Common myeloid progenitor, CD34-positive (primary cell): ENCODE data around the gene ARVCF.

Experiments used
- CTCF ChIA-PET: fragments of 350-600 bp; sonication (Branson Sonifier 250); formaldehyde crosslinking; loops from one replicate; lab custom pipeline; 2021; ENCODE audit warnings: antibody characterized with exemption; lab: Charles Lee
- POLR2A ChIA-PET: fragments of 350-600 bp; sonication (Branson Sonifier 250); formaldehyde crosslinking; loops from one replicate; lab custom pipeline; 2021; ENCODE audit warnings: antibody characterized with exemption; lab: Charles Lee
- DNase-seq, 3 donors: peaks; one replicate each; pipeline versions ENCODE4 v3.0.0 to v3.0.0-alpha.2; 2013
- H3K27ac ChIP-seq, 2 experiments: 1 replicate in 1 of 2; 2 replicates in 1 of 2; pipeline ENCODE4 v1.7.0; 2013; ENCODE audit warnings: inconsistent platforms in 2 of 2, low read length in 2 of 2, mild to moderate bottlenecking in 2 of 2, low read depth in 1 of 2, moderate library complexity in 1 of 2; ENCODE audit not compliant: severe bottlenecking in 2 of 2, insufficient read depth in 1 of 2, poor library complexity in 1 of 2
- H3K27me3 ChIP-seq, 5 experiments: replicated peaks in 2 of 5; 1 replicate in 3 of 5; 2 replicates in 2 of 5; pipeline versions ENCODE4 v1.6.1 to v1.7.0; 2013; ENCODE audit warnings: low read length in 4 of 5, mild to moderate bottlenecking in 2 of 5, moderate library complexity in 2 of 5, inconsistent platforms in 1 of 5; ENCODE audit not compliant: insufficient read depth in 5 of 5, control insufficient read depth in 4 of 5
- H3K36me3 ChIP-seq, 4 experiments: 1 replicate in 2 of 4; 2 replicates in 2 of 4; pipeline versions ENCODE4 v1.6.1 to v1.7.0; 2013; ENCODE audit warnings: low read length in 3 of 4, control low read depth in 1 of 4, mild to moderate bottlenecking in 1 of 4; ENCODE audit not compliant: control insufficient read depth in 4 of 4, insufficient read depth in 4 of 4
- H3K4me1 ChIP-seq, 4 experiments: 1 replicate in 3 of 4; 2 replicates in 1 of 4; pipeline versions ENCODE4 v1.6.1 to v1.7.1; 2013; ENCODE audit warnings: low read length in 3 of 4, mild to moderate bottlenecking in 3 of 4, control low read depth in 1 of 4, inconsistent platforms in 1 of 4, moderate library complexity in 1 of 4; ENCODE audit not compliant: control insufficient read depth in 4 of 4, insufficient read depth in 4 of 4; ENCODE audit errors: control extremely low read depth in 1 of 4
- H3K4me3 ChIP-seq, 7 experiments: 1 replicate in 4 of 7; 2 replicates in 3 of 7; pipeline versions ENCODE4 v1.5.1 to v1.7.0; 2013; ENCODE audit warnings: mild to moderate bottlenecking in 7 of 7, low read length in 6 of 7, moderate library complexity in 6 of 7, inconsistent platforms in 2 of 7, low read depth in 2 of 7, control low read depth in 1 of 7; ENCODE audit not compliant: insufficient read depth in 4 of 7, control insufficient read depth in 1 of 7; ENCODE audit errors: extremely low read depth in 1 of 7
- H3K9me3 ChIP-seq, 5 experiments: 1 replicate in 4 of 5; 2 replicates in 1 of 5; pipeline versions ENCODE4 v1.6.1 to v1.7.1; 2013; ENCODE audit warnings: low read length in 4 of 5, mild to moderate bottlenecking in 2 of 5, inconsistent platforms in 1 of 5, low read depth in 1 of 5, moderate library complexity in 1 of 5; ENCODE audit not compliant: control insufficient read depth in 4 of 5, insufficient read depth in 2 of 5; ENCODE audit errors: control extremely low read depth in 1 of 5
- WGBS: methylation state at CpG from one replicate; pipeline ENCODE4 v1.1.5; 2013; ENCODE audit not compliant: insufficient coverage; 5-methylcytosine and 5-hydroxymethylcytosine counted together

The ARVCF gene

DNA sequence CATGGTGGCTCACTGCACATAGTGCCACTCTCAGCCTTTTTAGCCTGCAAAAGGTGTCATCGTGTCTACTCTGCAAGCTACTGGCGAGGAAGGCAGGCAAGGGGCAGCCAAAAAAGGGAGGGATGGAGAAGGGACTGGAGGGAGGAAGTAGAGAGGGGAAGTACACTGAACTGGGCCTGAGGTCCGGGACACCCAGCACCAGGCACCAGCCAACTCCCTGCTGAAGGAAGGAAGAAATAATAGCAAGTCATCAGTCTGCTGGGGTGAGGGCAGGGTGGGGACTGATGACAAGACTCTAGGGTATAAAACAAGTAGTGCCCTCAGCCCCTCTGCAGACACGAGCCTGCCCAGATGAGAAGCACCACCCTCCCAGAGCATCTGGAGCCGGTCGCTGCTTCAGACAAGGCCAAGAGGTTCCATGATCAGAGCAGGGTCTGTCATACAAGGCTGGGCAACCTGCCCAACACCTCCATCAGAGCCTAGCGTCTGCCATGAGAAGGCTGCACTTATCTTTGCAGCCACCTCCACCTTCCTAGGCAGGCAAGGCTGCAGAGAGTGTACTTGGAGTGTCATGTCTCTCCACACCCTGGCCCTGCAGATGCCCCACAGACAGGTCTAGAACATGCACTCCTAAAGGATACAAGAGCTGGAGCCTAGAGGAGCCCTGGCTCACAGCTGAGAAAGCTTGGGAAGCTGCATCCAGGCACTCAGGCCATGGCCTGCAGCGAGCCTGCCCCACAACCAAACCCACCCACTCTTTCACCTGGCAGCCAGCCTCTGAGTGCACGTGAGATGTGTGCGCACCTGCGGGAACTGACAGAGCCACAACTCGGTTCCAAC is 84.0 kb downstream of the ARVCF start:
- WGBS, result 49% methylated on average over 8 of the region's 12 CpGs
- ChIA-PET CTCF (interaction anchor here (2.4 kb wide), 1 partner anchor 16 kb away, joined by 5 read pairs; no protein-coding TSS in a partner anchor), POLR2A (interaction anchor here (0.6 to 1.1 kb wide), 3 partner anchors 8 to 90 kb away, joined by 3 read pairs; partner anchors contain the start of genes COMT and TXNRD2)
- peaks cover 0 to 7% (median 2%) of the 10 kb centered on the region in 4 experiments for H3K36me3 ChIP-seq
- H3K9me3 ChIP-seq, result peaks cover 0 to 10% (median 2%) of the 10 kb centered on the region in 5 experiments
- no peak overlapping the region for H3K27ac ChIP-seq
- H3K4me3 ChIP-seq, result no peak overlapping the region
- no peaks in the 10 kb centered on the region for H3K27me3 ChIP-seq
- peak in 2 of 3 donors; percentile 50 to 61 for DNase-seq
- peaks cover 0 to 14% (median 11%) of the 10 kb centered on the region in 4 experiments for H3K4me1 ChIP-seq

DNA sequence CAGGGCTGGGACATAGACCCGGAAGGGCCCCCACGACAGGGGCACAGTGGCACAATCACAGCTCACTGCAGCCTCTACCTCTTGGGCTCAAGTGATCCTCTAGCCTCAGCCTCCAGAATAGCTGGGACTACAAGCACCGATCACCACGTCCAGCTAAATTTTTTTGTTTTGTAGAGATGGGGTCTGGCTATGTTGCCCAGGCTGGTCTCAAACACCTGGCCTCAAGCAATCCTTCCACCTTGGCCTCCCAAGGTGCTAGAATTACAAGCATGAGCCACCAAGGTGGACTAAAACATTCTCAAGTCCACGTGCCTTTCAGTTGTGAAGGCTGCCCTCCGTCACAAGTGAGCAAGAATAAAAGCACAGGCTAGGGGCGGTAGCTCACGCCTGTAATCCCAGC is 85.1 kb downstream of the ARVCF start:
- Histone ChIP-seq H3K36me3 (peaks cover 0 to 6% (median under 1%) of the 10 kb centered on the region in 4 experiments), H3K27me3 (no peaks in the 10 kb centered on the region), H3K4me1 (peaks cover 0 to 14% (median 11%) of the 10 kb centered on the region in 4 experiments), H3K4me3 (no peak overlapping the region), H3K9me3 (peaks cover 0 to 10% (median 2%) of the 10 kb centered on the region in 5 experiments), H3K27ac (no peak overlapping the region)
- DNase-seq, result no peak
- 100% methylated on average over 5 of the region's 8 CpGs for WGBS
- ChIA-PET POLR2A (no interaction called here), CTCF (interaction anchor here (1.5 kb wide), 1 partner anchor 17 kb away, joined by 3 read pairs; no protein-coding TSS in a partner anchor)

DNA sequence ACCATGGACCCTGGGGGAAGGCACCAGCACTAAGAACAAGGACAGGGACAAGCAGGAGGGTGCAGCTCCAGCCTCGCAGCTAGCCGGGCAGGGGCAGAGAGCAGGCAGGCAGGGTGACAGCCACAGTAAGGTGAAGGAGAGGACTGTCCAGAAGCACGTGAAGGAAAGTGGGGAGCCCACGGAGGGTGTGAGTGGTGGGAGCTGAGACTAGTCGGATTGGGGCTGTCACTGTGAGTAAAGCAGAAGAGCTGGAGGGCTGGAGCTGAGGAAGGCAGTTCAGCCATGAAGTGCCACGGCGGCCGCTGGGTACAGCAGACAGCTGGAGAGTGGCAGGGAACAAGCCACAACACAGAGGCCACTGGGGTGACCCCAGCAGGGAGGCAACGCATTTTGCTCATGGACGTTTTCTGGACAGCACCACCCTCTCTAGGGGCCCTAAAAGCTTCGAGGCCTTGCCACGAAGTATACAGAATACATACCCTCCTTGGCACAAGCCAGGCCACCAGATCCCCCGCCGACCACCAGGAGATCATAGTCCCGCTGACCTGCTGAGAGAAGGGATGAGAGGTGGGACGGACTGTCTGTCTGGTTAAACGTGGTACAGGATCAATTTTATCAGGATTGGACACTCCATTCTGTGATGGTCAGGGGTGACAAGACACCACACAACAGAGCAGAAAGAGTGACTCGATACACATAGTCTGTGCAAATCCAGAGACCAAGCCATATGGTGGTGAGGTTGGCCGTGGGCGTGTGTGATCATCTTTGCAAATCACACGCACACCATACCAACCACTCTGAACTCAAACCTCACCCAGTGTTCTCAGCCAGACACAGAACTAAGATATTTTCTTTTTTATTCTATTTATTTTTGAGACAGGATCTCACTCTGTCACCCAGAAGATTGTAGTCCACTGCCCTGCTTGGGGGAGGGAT is 85.8 kb downstream of the ARVCF start:
- peaks cover 0 to 3% (median 2%) of the 10 kb centered on the region in 5 experiments for H3K9me3 ChIP-seq
- H3K4me1 ChIP-seq, result peaks cover 0 to 14% (median 11%) of the 10 kb centered on the region in 4 experiments
- 98% methylated on average over 17 of the region's 21 CpGs for WGBS
- POLR2A ChIA-PET, result interaction anchor here (0.6 kb wide), 1 partner anchor 13 kb away, joined by 3 read pairs; no protein-coding TSS in a partner anchor
- H3K27me3 ChIP-seq, result no peaks in the 10 kb centered on the region
- no peak overlapping the region for H3K4me3 ChIP-seq
- DNase-seq, result no peak
- H3K27ac ChIP-seq, result no peak overlapping the region
- CTCF ChIA-PET, result interaction anchor here (0.9 to 1.5 kb wide), 3 partner anchors 18 to 200 kb away, joined by 3 read pairs; no protein-coding TSS in a partner anchor
- peaks cover 0 to 3% (median under 1%) of the 10 kb centered on the region in 4 experiments for H3K36me3 ChIP-seq

DNA sequence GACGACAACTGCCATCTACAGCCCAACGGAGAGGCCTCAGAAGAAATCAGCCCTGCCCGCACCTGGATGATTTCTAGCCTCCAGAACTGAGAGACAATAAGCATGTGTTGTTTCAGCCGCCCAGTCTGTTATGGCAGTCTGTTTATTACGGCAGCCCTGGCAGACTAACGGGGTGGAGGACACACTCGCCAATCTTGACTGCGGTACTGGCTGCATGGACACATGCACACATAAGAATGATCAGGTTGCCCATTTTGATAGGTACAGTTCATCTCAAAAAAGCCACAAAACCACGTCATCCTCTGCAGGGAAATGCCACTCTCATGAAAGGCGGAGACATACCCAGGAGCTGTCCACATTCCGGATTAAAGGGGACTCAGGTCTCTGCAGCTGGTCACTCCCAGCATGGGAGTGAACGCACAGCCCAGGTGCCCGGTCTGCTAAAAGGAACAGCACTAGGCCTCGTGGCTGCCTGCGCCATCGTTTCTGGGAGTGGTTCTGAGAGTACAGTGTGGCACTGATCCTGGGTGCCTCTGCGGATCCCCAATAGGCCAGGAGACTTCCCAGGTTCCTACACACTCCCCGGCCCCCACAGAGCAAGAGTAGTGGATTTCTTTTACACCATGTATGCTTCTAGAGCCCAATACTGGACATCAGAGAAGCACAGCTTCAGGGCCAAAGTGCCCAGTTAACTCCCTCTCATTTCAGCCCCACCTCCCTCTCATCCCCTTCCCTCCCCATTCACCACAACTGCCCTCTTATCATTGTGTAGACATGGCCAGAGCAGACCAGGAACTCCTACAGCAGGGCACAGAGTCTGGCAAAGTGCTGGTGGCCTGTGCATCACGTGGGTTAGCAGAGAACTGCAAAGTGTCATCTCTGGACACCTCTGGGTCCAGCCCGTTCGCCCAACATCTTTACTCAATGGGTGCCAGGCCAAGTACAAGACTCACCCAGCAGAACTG is 86.8 kb downstream of the ARVCF start:
- no peaks in the 10 kb centered on the region for H3K27me3 ChIP-seq
- CTCF ChIA-PET, result interaction anchor here (0.9 kb wide), 1 partner anchor 19 kb away, joined by 3 read pairs; no protein-coding TSS in a partner anchor
- H3K9me3 ChIP-seq, result no peaks in the 10 kb centered on the region
- WGBS, result 94% methylated on average over 20 of the region's 21 CpGs
- H3K4me3 ChIP-seq, result no peak overlapping the region
- H3K36me3 ChIP-seq, result peaks cover 0 to 3% (median under 1%) of the 10 kb centered on the region in 4 experiments
- H3K4me1 ChIP-seq, result peaks cover 0 to 14% (median 11%) of the 10 kb centered on the region in 4 experiments
- no peak overlapping the region for H3K27ac ChIP-seq
- POLR2A ChIA-PET, result interaction anchor here (0.6 kb wide), 1 partner anchor 14 kb away, joined by 3 read pairs; no protein-coding TSS in a partner anchor
- DNase-seq, result no peak

DNA sequence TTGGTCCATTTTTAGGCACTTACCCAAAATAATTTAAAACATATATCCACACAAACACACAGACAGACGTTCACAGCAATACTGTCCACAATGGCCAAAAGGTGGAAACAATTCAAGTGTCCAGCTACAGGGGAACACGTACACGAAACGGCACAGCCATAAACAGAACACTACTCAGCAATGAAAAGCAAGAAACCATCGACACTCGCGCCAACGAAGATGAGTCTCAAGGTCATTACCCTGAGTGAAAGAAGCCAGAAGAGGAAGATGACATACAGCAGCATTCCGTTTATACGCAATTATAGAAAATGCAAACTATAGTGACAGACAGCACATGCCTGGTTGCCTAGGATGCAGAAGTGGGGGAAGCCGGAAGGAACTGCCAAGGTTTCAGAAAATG is 88.4 kb downstream of the ARVCF start:
- CTCF ChIA-PET, result no interaction called here
- WGBS, result 95% methylated on average over 10 of the region's 11 CpGs
- POLR2A ChIA-PET, result interaction anchor here (0.8 kb wide), 1 partner anchor 36 kb away, joined by 3 read pairs; no protein-coding TSS in a partner anchor
- Histone ChIP-seq H3K27ac (no peak overlapping the region), H3K9me3 (no peaks in the 10 kb centered on the region), H3K4me3 (no peak overlapping the region), H3K27me3 (no peaks in the 10 kb centered on the region), H3K4me1 (peaks cover 0 to 11% (median 10%) of the 10 kb centered on the region in 4 experiments), H3K36me3 (peaks cover 0 to 6% (median 3%) of the 10 kb centered on the region in 4 experiments)
- no peak for DNase-seq

DNA sequence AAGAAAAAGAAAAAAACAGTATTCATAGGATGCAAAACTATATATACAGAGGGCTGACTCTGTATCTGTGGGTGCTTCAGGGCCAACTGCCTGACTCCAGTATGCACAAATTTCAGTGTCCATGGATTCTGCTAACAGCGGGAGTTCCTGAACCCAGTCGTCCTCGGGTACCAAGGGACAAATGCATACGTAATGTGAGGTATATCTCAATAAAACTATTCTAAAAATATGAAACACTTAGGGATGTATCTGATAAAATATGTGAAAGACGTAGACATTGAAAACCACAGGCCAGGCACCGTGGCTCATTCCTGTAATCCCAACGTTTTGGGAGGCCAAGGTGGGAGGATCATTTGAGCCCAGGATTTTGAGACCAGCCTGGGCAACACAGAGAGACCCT is 88.9 kb downstream of the ARVCF start:
- WGBS, result 100% methylated on average over 1 of the region's 7 CpGs
- POLR2A ChIA-PET, result no interaction called here
- no peak for DNase-seq
- no peaks in the 10 kb centered on the region for H3K27me3 ChIP-seq
- H3K9me3 ChIP-seq, result no peaks in the 10 kb centered on the region
- H3K4me1 ChIP-seq, result peaks cover 0 to 7% (median 6%) of the 10 kb centered on the region in 4 experiments
- H3K36me3 ChIP-seq, result peaks cover 0 to 6% (median 3%) of the 10 kb centered on the region in 4 experiments
- H3K4me3 ChIP-seq, result no peak overlapping the region
- no peak overlapping the region for H3K27ac ChIP-seq
- CTCF ChIA-PET, result interaction anchor here (1.2 kb wide), 1 partner anchor 147 kb away, joined by 3 read pairs; no protein-coding TSS in a partner anchor
